ENCODE results near the gene PTEN.

DNA sequence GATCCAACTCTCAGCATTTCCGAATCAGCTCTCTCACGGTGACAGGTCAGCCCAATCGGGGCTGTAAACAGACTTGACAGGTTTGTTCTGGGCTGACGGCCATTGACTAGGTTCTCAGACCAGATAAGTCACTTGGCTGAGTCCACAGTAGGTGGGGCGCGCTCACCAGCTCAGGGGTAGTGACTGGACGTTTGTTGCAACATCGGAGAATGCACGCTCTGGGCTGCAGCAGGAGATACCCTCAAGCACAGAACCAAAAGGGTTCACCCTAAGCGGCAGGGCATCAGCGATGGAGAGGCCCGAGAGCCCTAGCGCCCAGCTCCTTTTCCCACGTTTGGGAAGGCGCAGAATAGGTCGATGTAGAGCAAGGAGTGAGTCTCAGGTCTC is 1.9 kb upstream of the PTEN start:
- TF ChIP-seq EP300 (IDR thresholded peaks at IDR 0.05; ENCODE audit: low read depth) (no peak), POLR2A (IDR thresholded peaks at IDR 0.05) (no peak), CTCF (IDR thresholded peaks at IDR 0.05) (no peak), POLR2AphosphoS5 (IDR thresholded peaks at IDR 0.05) (peak in 2 of 3 donors; percentile 11 to 17)
